HepG2 (cell line): ENCODE results near the gene AKR1A1. TPM values are rescaled to one million over a fixed set of nuclear protein-coding genes. Genes with fewer than 3 reads are reported as not detected.

Experiments used
- ATAC-seq: fragments of 200-7000 bp; cut with Tn5 transposase; 3 replicates; pipeline ENCODE4 v1.9.1; 2020; ENCODE audit warnings: mild to moderate bottlenecking, moderate library complexity
- BruUV-seq: library from RNA; stranded (reverse); fragments of 400-500 nt; replicated peaks from 2 replicates; lab custom pipeline; 2021; lab: Mats Ljungman, UMichigan
- CTCF ChIA-PET: fragments of 300-600 bp; formaldehyde crosslinking; extraction: SDS; loops from one replicate; lab custom pipeline; 2021; ENCODE audit warnings: low total read pairs, inconsistent platforms, low intra/inter-chr PET ratio; lab: Yijun Ruan, JAX
- POLR2A ChIA-PET: fragments of 350-600 bp; sonication (Branson Sonifier 250); formaldehyde crosslinking; loops from one replicate; lab custom pipeline; 2020; ENCODE audit warnings: antibody characterized with exemption, inconsistent platforms; lab: Yijun Ruan, JAX
- DNase-seq: peaks from one replicate; pipeline ENCODE4 v3.0.0-alpha.2; 2015; ENCODE audit warnings: low spot score
- FAIRE-seq: peaks from 3 replicates; lab custom pipeline; 2011; peaks lifted over from hg19 to GRCh38; lab: Jason Lieb, UNC
- H2AFZ ChIP-seq: one replicate; pipeline ENCODE4 v1.6.1; 2011; ENCODE audit warnings: low read length, inconsistent platforms
- H3K27ac ChIP-seq: fragments of 300-600 bp; 3 replicates; pipeline ENCODE4 v1.8.0; 2011; ENCODE audit warnings: mixed run types, mild to moderate bottlenecking, mixed read lengths, low read length, inconsistent platforms; ENCODE audit not compliant: insufficient read depth; ENCODE audit errors: extremely low read length
- H3K27me3 ChIP-seq, 2 experiments: fragments of 200-600 bp in 1 of 2; 2 replicates in 1 of 2; 3 replicates in 1 of 2; pipeline versions ENCODE4 v1.6.0 to v1.8.0; 2011; ENCODE audit warnings: low read length in 2 of 2, mild to moderate bottlenecking in 2 of 2, moderate library complexity in 2 of 2, inconsistent platforms in 1 of 2; ENCODE audit not compliant: insufficient read depth in 2 of 2, control insufficient read depth in 1 of 2
- H3K36me3 ChIP-seq, 2 experiments: fragments of 200-600 bp in 1 of 2; replicated peaks in 1 of 2; 2 replicates in 1 of 2; 3 replicates in 1 of 2; pipeline versions ENCODE4 v1.5.1 to v1.8.0; 2011; ENCODE audit warnings: low read length in 2 of 2, inconsistent platforms in 1 of 2; ENCODE audit not compliant: insufficient read depth in 2 of 2, control insufficient read depth in 1 of 2
- H3K4me1 ChIP-seq: 2 replicates; pipeline ENCODE4 v1.5.1; 2012; ENCODE audit warnings: low read length, inconsistent platforms; ENCODE audit not compliant: insufficient read depth
- H3K4me2 ChIP-seq: 2 replicates; pipeline ENCODE4 v1.6.0; 2011; ENCODE audit warnings: low read depth, low read length, inconsistent platforms
- H3K4me3 ChIP-seq, 3 experiments: fragments of 200-600 bp in 1 of 3; sonication (generic), shearing (Covaris generic) in 1 of 3; replicated peaks in 1 of 3; 2 replicates each; pipeline ENCODE4 v1.5.1; 2011 to 2016; ENCODE audit warnings: low read length in 3 of 3, inconsistent platforms in 2 of 3, low read depth in 2 of 3, mild to moderate bottlenecking in 2 of 3, control low read depth in 1 of 3, mixed read lengths in 1 of 3; ENCODE audit not compliant: insufficient read depth in 1 of 3
- H3K79me2 ChIP-seq: one replicate; pipeline ENCODE4 v1.6.1; 2011; ENCODE audit warnings: low read length, inconsistent platforms; ENCODE audit not compliant: insufficient read depth
- H3K9ac ChIP-seq: 2 replicates; pipeline ENCODE4 v1.6.0; 2011; ENCODE audit warnings: mild to moderate bottlenecking, low read depth, low read length, inconsistent platforms; ENCODE audit not compliant: insufficient read depth
- H3K9me3 ChIP-seq: 2 replicates; pipeline ENCODE4 v1.5.1; 2012; ENCODE audit warnings: mild to moderate bottlenecking, low read length
- H4K20me1 ChIP-seq: 2 replicates; pipeline ENCODE4 v1.6.0; 2011; ENCODE audit warnings: inconsistent platforms, mild to moderate bottlenecking, low read length, moderate library complexity; ENCODE audit not compliant: insufficient read depth
- CBX2 ChIP-seq, 2 experiments: fragments of 200-600 bp in 1 of 2; sonication (generic); formaldehyde crosslinking in 1 of 2; IDR thresholded peaks; 2 replicates each; pipeline versions ENCODE4 v1.7.0 to v1.8.1; 2018 to 2022; ENCODE audit warnings: low read depth in 2 of 2, low read length in 1 of 2, mild to moderate bottlenecking in 1 of 2, missing genetic modification reagents in 1 of 2
- HDAC1 ChIP-seq: sonication (generic); formaldehyde crosslinking; IDR thresholded peaks from 2 replicates; pipeline ENCODE4 v1.5.1; 2020; ENCODE audit warnings: mild to moderate bottlenecking, missing genetic modification reagents
- IRF2 ChIP-seq: IDR thresholded peaks from 2 replicates; pipeline ENCODE4 v1.6.1; 2018; ENCODE audit warnings: missing genetic modification reagents, missing compliant biosample characterization
- KDM1A ChIP-seq: IDR thresholded peaks from 2 replicates; pipeline ENCODE4 v1.6.1; 2016; ENCODE audit warnings: missing compliant biosample characterization
- NKX3-1 ChIP-seq: sonication (generic); formaldehyde crosslinking; IDR thresholded peaks from 2 replicates; pipeline ENCODE4 v1.5.0; 2020; ENCODE audit warnings: missing genetic modification reagents
- PRPF4 ChIP-seq: fragments of 200-400 bp; formaldehyde crosslinking; IDR thresholded peaks from 2 replicates; pipeline ENCODE4 v1.6.1; 2016; ENCODE audit warnings: low read length, low read depth; ENCODE audit not compliant: poor library complexity, severe bottlenecking
- TCF7L2 ChIP-seq: IDR thresholded peaks from 2 replicates; pipeline ENCODE4 v1.6.1; 2011; ENCODE audit warnings: mild to moderate bottlenecking, low read depth, low read length, moderate library complexity
- ZNF230 ChIP-seq: sonication (generic); formaldehyde crosslinking; IDR thresholded peaks from 2 replicates; pipeline ENCODE4 v1.4.0; 2020; ENCODE audit warnings: mild to moderate bottlenecking, missing genetic modification reagents
- ZNF546 ChIP-seq: sonication (generic); formaldehyde crosslinking; conservative IDR thresholded peaks from 2 replicates; pipeline ENCODE4 v1.8.1; 2023; ENCODE audit warnings: mild to moderate bottlenecking, missing genetic modification reagents
- ZNF567 ChIP-seq: sonication (generic); formaldehyde crosslinking; IDR thresholded peaks from 2 replicates; pipeline ENCODE4 v1.8.1; 2023; ENCODE audit warnings: mild to moderate bottlenecking, missing genetic modification reagents, borderline replicate concordance
- ZNF891 ChIP-seq: sonication (generic); formaldehyde crosslinking; IDR thresholded peaks from 2 replicates; pipeline ENCODE4 v1.5.0; 2020; ENCODE audit warnings: mild to moderate bottlenecking, missing genetic modification reagents
- WGBS: methylation state at CpG from one replicate; pipeline ENCODE4 v1.1.6; 2017; ENCODE audit warnings: low lambda C conversion rate; 5-methylcytosine and 5-hydroxymethylcytosine counted together
- in situ Hi-C: cut with HindIII; loops from 2 replicates; pipeline ENCODE4 v1.10.0; 2017; ENCODE audit warnings: low pct_unique_long_range_greater_than_20kb; ENCODE audit not compliant: extremely low pct_ligation_motif_present
- intact Hi-C: fragments of 100-400 bp; cut with micrococcal nuclease; formaldehyde crosslinking; loops from one replicate; pipeline ENCODE4 v1.10.0; 2022; ENCODE audit not compliant: unreplicated experiment
- polyA plus RNA-seq, 8 experiments: library from polyadenylated mRNA; depleted of rRNA in 3 of 8; stranded (reverse) in 7 of 8; unstranded in 1 of 8; fragments of >200 nt; fragmentation: Illumina TruSeq in 4 of 8; extraction: Trizol in 4 of 8; gene quantifications; 2 replicates each; pipeline versions ENCODE4 v1.2.1 to v1.2.3, GENCODE V29; 2011 to 2016; ENCODE audit warnings: low read depth in 4 of 8, missing spikeins in 1 of 8, mixed read lengths in 1 of 8; ENCODE audit not compliant: insufficient read depth in 1 of 8
- total RNA-seq, 5 experiments: library from RNA; depleted of rRNA; stranded (reverse); fragments of >200 nt; fragmentation: Illumina TruSeq; extraction: Trizol; gene quantifications; 2 replicates each; pipeline ENCODE4 v1.2.3, GENCODE V29; 2016; ENCODE audit warnings: low read depth in 1 of 5
- TF ChIP-seq, protein P1 (sequence below): sonication (generic); formaldehyde crosslinking; IDR thresholded peaks from 2 replicates; pipeline ENCODE4 v1.4.0; 2020; ENCODE audit warnings: mild to moderate bottlenecking, missing genetic modification reagents
- TF ChIP-seq, protein P2 (sequence below): IDR thresholded peaks from 2 replicates; pipeline ENCODE4 v1.6.1; 2018; ENCODE audit warnings: missing genetic modification reagents
- TF ChIP-seq, protein P3 (sequence below): sonication (generic); formaldehyde crosslinking; IDR thresholded peaks from 2 replicates; pipeline ENCODE4 v1.4.0; 2020; ENCODE audit warnings: missing genetic modification reagents
- TF ChIP-seq, protein P4 (sequence below): sonication (generic); formaldehyde crosslinking; IDR thresholded peaks from 2 replicates; pipeline ENCODE4 v1.4.0; 2020; ENCODE audit warnings: low read depth, mild to moderate bottlenecking, missing genetic modification reagents

Gene AKR1A1
- total and polyA plus RNA-seq, 2 of the 13 experiments (the other 11 are each of a cell fraction or from before 2014, with no cell fraction given) = 181 to 217 TPM

DNA sequence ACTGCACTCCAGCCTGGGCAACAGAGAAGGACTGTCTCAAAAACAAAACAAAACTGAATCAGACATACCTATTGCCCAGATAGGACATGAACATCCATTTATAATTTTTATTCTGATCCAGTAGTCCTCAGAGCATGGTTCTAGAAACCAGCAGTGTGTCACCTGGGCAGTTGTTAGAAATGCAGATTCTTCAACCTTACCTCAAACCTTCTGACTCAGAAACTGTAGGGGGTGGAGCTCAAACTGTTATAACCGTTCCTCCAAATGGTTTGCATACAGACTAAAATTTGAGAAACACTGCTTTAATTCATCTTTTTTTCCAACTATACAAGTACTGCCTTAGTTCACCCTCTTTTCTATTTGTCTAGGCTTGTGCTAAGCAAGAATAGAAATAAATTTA is 39.2 kb downstream of the AKR1A1 start:
- no peak overlapping the region for H3K4me3 ChIP-seq
- WGBS = 87% methylated on average over 1 of the region's 1 CpG
- H2AFZ ChIP-seq = no peak overlapping the region
- H3K4me2 ChIP-seq = no peak overlapping the region
- no peak overlapping the region for H3K9ac ChIP-seq
- intact Hi-C loops = no loop called here
- no TSS peak for BruUV-seq
- ChIA-PET CTCF (no interaction called here), POLR2A (no interaction called here)
- H3K36me3 ChIP-seq = peaks cover 9 to 40% of the 10 kb centered on the region in 2 experiments
- in situ Hi-C loops = loop anchor here (25.0 kb wide), 1 partner anchor 228 kb away; no protein-coding TSS in a partner anchor
- no peaks in the 10 kb centered on the region for H3K9me3 ChIP-seq
- H3K27ac ChIP-seq = no peak overlapping the region
- H3K27me3 ChIP-seq = no peaks in the 10 kb centered on the region; a peak in 1 of 5 replicates
- peaks cover 90% of the 10 kb centered on the region for H3K79me2 ChIP-seq
- H4K20me1 ChIP-seq = peaks cover 42% of the 10 kb centered on the region
- TF ChIP-seq, protein P1, sequence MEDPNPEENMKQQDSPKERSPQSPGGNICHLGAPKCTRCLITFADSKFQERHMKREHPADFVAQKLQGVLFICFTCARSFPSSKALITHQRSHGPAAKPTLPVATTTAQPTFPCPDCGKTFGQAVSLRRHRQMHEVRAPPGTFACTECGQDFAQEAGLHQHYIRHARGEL = no peak
- TF ChIP-seq CBX2 (IDR thresholded peaks at IDR 0.05; ENCODE audit: low read depth, low read length) = no peak
- TF ChIP-seq CBX2 (CRISPR knock-in tag; IDR thresholded peaks at IDR 0.05; ENCODE audit: low read depth) = no peak
- TF ChIP-seq, protein P2, sequence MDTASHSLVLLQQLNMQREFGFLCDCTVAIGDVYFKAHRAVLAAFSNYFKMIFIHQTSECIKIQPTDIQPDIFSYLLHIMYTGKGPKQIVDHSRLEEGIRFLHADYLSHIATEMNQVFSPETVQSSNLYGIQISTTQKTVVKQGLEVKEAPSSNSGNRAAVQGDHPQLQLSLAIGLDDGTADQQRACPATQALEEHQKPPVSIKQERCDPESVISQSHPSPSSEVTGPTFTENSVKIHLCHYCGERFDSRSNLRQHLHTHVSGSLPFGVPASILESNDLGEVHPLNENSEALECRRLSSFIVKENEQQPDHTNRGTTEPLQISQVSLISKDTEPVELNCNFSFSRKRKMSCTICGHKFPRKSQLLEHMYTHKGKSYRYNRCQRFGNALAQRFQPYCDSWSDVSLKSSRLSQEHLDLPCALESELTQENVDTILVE (CRISPR knock-in tag) = no peak
- no peak for TF ChIP-seq IRF2 (CRISPR knock-in tag)
- no peak for TF ChIP-seq ZNF230 (CRISPR knock-in tag)
- TF ChIP-seq ZNF891 (CRISPR knock-in tag) = no peak
- TF ChIP-seq, protein P3, sequence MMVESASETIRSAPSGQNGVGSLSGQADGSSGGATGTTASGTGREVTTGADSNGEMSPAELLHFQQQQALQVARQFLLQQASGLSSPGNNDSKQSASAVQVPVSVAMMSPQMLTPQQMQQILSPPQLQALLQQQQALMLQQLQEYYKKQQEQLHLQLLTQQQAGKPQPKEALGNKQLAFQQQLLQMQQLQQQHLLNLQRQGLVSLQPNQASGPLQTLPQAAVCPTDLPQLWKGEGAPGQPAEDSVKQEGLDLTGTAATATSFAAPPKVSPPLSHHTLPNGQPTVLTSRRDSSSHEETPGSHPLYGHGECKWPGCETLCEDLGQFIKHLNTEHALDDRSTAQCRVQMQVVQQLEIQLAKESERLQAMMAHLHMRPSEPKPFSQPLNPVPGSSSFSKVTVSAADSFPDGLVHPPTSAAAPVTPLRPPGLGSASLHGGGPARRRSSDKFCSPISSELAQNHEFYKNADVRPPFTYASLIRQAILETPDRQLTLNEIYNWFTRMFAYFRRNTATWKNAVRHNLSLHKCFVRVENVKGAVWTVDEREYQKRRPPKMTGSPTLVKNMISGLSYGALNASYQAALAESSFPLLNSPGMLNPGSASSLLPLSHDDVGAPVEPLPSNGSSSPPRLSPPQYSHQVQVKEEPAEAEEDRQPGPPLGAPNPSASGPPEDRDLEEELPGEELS (CRISPR knock-in tag) = no peak
- TF ChIP-seq ZNF567 (CRISPR knock-in tag) = no peak
- TF ChIP-seq, protein P4, sequence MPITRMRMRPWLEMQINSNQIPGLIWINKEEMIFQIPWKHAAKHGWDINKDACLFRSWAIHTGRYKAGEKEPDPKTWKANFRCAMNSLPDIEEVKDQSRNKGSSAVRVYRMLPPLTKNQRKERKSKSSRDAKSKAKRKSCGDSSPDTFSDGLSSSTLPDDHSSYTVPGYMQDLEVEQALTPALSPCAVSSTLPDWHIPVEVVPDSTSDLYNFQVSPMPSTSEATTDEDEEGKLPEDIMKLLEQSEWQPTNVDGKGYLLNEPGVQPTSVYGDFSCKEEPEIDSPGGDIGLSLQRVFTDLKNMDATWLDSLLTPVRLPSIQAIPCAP (CRISPR knock-in tag) = no peak
- no peak for TF ChIP-seq KDM1A
- no peak for TF ChIP-seq NKX3-1 (CRISPR knock-in tag)
- no peak for TF ChIP-seq TCF7L2
- TF ChIP-seq ZNF546 = no peak
- TF ChIP-seq PRPF4 = no peak
- no peak for TF ChIP-seq HDAC1
- ATAC-seq (no peak), FAIRE-seq (no peak), DNase-seq (no peak)
- H3K4me1 ChIP-seq = peaks cover 46% of the 10 kb centered on the region
